Measurements from ENCODE around the gene ZNF592.

The ZNF592 gene

GRCh38 chr15:84782346-84782745 lies 34.0 kb downstream of the ZNF592 start:
- no peak for FAIRE-seq

- FAIRE-seq, result no peak
Observed at GRCh38 chr15:84783493-84784251, 35.3 kb downstream of the ZNF592 start.

GRCh38 chr15:84784262-84784661 lies 35.9 kb downstream of the ZNF592 start:
- no peak for FAIRE-seq

- no peak for FAIRE-seq
Observed at GRCh38 chr15:84785053-84785452, 36.7 kb downstream of the ZNF592 start.

GRCh38 chr15:84788500-84788899 lies 40.1 kb downstream of the ZNF592 start:
- no peak for FAIRE-seq

- no peak for FAIRE-seq
Observed at GRCh38 chr15:84789762-84790161, 41.4 kb downstream of the ZNF592 start.

- no peak for FAIRE-seq
Observed at GRCh38 chr15:84790676-84791075, 42.3 kb downstream of the ZNF592 start.

GRCh38 chr15:84791763-84792162 lies 43.4 kb downstream of the ZNF592 start:
- no peak for FAIRE-seq

GRCh38 chr15:84793431-84794161 lies 45.2 kb downstream of the ZNF592 start:
- FAIRE-seq, result no peak

- no peak for FAIRE-seq
Observed at GRCh38 chr15:84794162-84794547, 45.8 kb downstream of the ZNF592 start.

GRCh38 chr15:84795186-84795585 lies 46.8 kb downstream of the ZNF592 start:
- no peak for FAIRE-seq

- FAIRE-seq, result no peak
Observed at GRCh38 chr15:84797212-84797611, 48.8 kb downstream of the ZNF592 start.

GRCh38 chr15:84797801-84798200 lies 49.4 kb downstream of the ZNF592 start:
- no peak for FAIRE-seq

- FAIRE-seq, result no peak
Observed at GRCh38 chr15:84798436-84798946, 50.1 kb downstream of the ZNF592 start.

GRCh38 chr15:84799511-84800187 lies 51.3 kb downstream of the ZNF592 start:
- FAIRE-seq, result no peak

- no peak for FAIRE-seq
Observed at GRCh38 chr15:84800365-84800806, 52.0 kb downstream of the ZNF592 start.

GRCh38 chr15:84804005-84804900 lies 55.9 kb downstream of the ZNF592 start:
- no peak for FAIRE-seq

- FAIRE-seq, result no peak
Observed at GRCh38 chr15:84805221-84805620, 56.8 kb downstream of the ZNF592 start.

- no peak for FAIRE-seq
Observed at GRCh38 chr15:84807228-84807627, 58.8 kb downstream of the ZNF592 start.

- FAIRE-seq, result no peak
Observed at GRCh38 chr15:84810073-84810840, 61.9 kb downstream of the ZNF592 start.

- FAIRE-seq, result no peak
Observed at GRCh38 chr15:84811151-84811550, 62.8 kb downstream of the ZNF592 start.

GRCh38 chr15:84811828-84812227 lies 63.4 kb downstream of the ZNF592 start:
- no peak for FAIRE-seq
